Effector memory CD8-positive, alpha-beta T cell (primary cell): Measurements from ENCODE around the gene NUB1.
A peak's percentile ranks its signal among the peaks of the same experiment; 100 is the strongest.
"Not testable (repeated sequence)": the region's sequence is repeated elsewhere in the genome, so short reads cannot be mapped to it uniquely, and the experiment has no call there.

Source experiments
- ATAC-seq: fragments of 150-1000 bp; cut with Tn5 transposase; replicated peaks from 2 replicates; pipeline ENCODE4 v1.10.0; 2021; ENCODE audit warnings: mild to moderate bottlenecking, moderate library complexity
- DNase-seq, 3 experiments: peaks; one replicate each; pipeline ENCODE4 v3.0.0; 2021
- H3K27ac Mint-ChIP-seq, 2 donors: one replicate each; pipeline ENCODE4 v1.8.0; 2022; ENCODE audit warnings: mild to moderate bottlenecking in 2 of 2, mixed read lengths in 2 of 2, moderate library complexity in 2 of 2
- H3K27me3 Mint-ChIP-seq, 2 donors: one replicate each; pipeline ENCODE4 v1.8.0; 2022; ENCODE audit warnings: mixed read lengths in 2 of 2
- H3K36me3 Mint-ChIP-seq: one replicate; pipeline ENCODE4 v1.8.0; 2022; ENCODE audit warnings: mild to moderate bottlenecking, moderate library complexity, mixed read lengths; ENCODE audit not compliant: insufficient read depth
- H3K4me1 Mint-ChIP-seq, 2 donors: one replicate each; pipeline ENCODE4 v1.8.0; 2022; ENCODE audit warnings: low read depth in 2 of 2, mixed read lengths in 2 of 2
- H3K4me3 Mint-ChIP-seq, 2 donors: one replicate each; pipeline ENCODE4 v1.8.0; 2022; ENCODE audit warnings: mild to moderate bottlenecking in 2 of 2, mixed read lengths in 2 of 2, moderate library complexity in 2 of 2
- H3K9me3 Mint-ChIP-seq, 2 donors: one replicate each; pipeline ENCODE4 v1.8.0; 2022; ENCODE audit warnings: mixed read lengths in 2 of 2
- total RNA-seq, 9 experiments: gene quantifications; one replicate each; lab custom pipeline; 2026; lab: John Stamatoyannopoulos, UW

NUB1 gene, protein sequence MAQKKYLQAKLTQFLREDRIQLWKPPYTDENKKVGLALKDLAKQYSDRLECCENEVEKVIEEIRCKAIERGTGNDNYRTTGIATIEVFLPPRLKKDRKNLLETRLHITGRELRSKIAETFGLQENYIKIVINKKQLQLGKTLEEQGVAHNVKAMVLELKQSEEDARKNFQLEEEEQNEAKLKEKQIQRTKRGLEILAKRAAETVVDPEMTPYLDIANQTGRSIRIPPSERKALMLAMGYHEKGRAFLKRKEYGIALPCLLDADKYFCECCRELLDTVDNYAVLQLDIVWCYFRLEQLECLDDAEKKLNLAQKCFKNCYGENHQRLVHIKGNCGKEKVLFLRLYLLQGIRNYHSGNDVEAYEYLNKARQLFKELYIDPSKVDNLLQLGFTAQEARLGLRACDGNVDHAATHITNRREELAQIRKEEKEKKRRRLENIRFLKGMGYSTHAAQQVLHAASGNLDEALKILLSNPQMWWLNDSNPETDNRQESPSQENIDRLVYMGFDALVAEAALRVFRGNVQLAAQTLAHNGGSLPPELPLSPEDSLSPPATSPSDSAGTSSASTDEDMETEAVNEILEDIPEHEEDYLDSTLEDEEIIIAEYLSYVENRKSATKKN
- 62.7 to 171 (median 130) reads per million in 9 experiments for total RNA-seq

DNA sequence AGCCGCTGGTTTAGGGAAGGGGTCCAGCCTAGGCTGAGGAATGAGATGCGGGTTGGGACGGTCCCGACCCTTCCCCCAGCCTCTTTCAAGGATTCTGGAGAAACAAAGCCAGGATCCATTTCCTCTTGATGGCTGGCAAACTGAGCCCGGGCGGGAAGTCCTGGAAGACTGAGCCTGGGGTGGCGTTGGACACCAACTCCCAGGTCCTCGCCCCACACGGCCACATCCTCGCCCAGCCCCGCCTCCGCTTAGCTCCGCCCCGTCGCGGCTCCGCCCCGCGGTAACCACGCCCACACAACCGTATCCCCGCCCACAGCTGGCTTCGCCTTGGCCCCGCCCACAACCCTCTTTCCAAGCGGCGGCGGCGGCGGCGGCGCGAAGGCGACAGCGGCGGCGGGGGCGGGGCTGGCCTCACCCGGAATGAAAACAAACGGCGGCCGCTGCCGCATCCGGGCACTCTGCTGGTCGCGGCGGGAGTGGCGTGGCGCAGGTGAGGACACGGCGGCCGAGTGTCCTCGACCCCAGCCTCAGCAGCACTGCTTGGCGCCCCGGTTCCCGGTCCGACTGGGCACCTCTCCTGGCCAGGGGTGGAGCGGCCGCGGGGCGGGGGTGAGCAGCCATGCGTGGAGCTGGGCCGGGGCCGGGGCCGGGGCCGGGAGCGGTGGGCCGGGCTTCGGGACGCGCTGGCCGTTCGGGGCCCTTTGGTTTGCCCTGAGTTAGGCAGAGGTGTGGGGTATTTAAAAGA lies at the start of gene NUB1:
TSS of gene NUB1 (plus strand) at position 456 of the 745 bp plus-strand sequence. CDS start 3,538 bp downstream, outside the sequence.
- peaks cover 42% of the 10 kb centered on the region for H3K36me3 Mint-ChIP-seq
- ATAC-seq (peak; percentile 80), DNase-seq (peak; percentile 92 to 98 (median 97))
- H3K27ac Mint-ChIP-seq: peak within 1 kb of the TSS; percentile 69 to 89
- no peaks in the 10 kb centered on the region for H3K9me3 Mint-ChIP-seq
- H3K27me3 Mint-ChIP-seq: no peaks in the 10 kb centered on the region
- peak within 1 kb of the TSS; percentile 76 to 88 for H3K4me3 Mint-ChIP-seq
- peaks cover 21 to 24% of the 10 kb centered on the region in 2 donors for H3K4me1 Mint-ChIP-seq

DNA sequence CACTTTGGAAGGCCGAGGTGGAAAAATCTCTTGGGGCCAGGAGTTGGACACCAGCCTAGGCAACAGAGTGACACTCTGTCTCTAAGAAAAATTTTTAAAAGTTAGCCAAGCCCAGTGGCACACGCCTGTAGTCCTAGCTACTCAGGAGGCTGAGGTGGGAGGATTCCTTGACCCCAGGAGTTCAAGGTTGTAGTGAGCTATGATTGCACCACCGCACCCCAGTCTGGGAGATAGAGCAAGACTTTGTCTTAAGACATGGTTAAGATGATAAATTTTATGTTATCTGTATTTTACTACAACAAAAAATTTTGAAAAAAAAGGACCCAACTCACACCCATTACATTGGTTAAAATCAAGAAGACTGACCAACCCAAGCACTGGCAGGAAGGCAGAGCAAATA lies 48.8 kb upstream of the NUB1 start:
- no peaks in the 10 kb centered on the region for H3K36me3 Mint-ChIP-seq
- DNase-seq (no peak), ATAC-seq (no peak)
- peaks cover 0 to 3% of the 10 kb centered on the region in 2 donors for H3K9me3 Mint-ChIP-seq
- peaks cover 25 to 40% of the 10 kb centered on the region in 2 donors for H3K27me3 Mint-ChIP-seq
- no peak overlapping the region for H3K4me3 Mint-ChIP-seq
- no peak overlapping the region for H3K27ac Mint-ChIP-seq
- no peaks in the 10 kb centered on the region for H3K4me1 Mint-ChIP-seq

GRCh38 chr7:151296202-151296992 lies 45.2 kb upstream of the NUB1 start:
- Mint-ChIP-seq H3K27me3 (peaks cover 38 to 57% of the 10 kb centered on the region in 2 donors), H3K36me3 (peaks cover 3% of the 10 kb centered on the region), H3K4me1 (no peaks in the 10 kb centered on the region), H3K9me3 (peaks cover 0 to 3% of the 10 kb centered on the region in 2 donors), H3K4me3 (no peak overlapping the region), H3K27ac (no peak overlapping the region)
- no peak for DNase-seq
- no peak for ATAC-seq

GRCh38 chr7:151298765-151299164 lies 42.8 kb upstream of the NUB1 start:
- ATAC-seq (no peak), DNase-seq (no peak)
- Mint-ChIP-seq H3K36me3 (peaks cover 3% of the 10 kb centered on the region), H3K27ac (no peak overlapping the region), H3K4me1 (peaks cover 0 to 3% of the 10 kb centered on the region in 2 donors), H3K27me3 (peaks cover 46 to 71% of the 10 kb centered on the region in 2 donors), H3K9me3 (peaks cover 0 to 3% of the 10 kb centered on the region in 2 donors), H3K4me3 (no peak overlapping the region)

DNA sequence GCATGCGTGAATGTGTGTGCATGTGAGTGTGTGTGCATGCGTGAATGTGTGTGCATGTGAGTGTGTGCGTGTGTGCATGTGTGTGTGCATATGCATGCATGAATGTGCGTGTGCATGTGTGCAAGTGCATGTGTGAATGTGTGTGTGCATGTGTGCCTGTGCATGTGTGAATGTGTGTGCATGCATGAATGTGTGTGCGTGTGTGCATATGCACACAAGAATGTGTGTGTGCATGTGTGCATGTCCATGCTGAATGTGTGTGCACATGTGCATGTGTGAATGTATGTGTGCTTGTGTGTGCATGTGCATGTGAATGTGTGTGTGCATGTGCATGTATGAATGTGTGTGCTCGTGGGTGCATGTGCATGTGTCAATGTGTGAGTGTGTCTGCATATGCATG lies 42.1 kb upstream of the NUB1 start:
- peaks cover 3% of the 10 kb centered on the region for H3K36me3 Mint-ChIP-seq
- peaks cover 0 to 3% of the 10 kb centered on the region in 2 donors for H3K9me3 Mint-ChIP-seq
- DNase-seq: no peak
- H3K4me1 Mint-ChIP-seq: peaks cover 0 to 5% of the 10 kb centered on the region in 2 donors
- H3K4me3 Mint-ChIP-seq: no peak overlapping the region
- H3K27ac Mint-ChIP-seq: no peak overlapping the region
- ATAC-seq: no peak
- H3K27me3 Mint-ChIP-seq: peaks cover 43 to 71% of the 10 kb centered on the region in 2 donors

DNA sequence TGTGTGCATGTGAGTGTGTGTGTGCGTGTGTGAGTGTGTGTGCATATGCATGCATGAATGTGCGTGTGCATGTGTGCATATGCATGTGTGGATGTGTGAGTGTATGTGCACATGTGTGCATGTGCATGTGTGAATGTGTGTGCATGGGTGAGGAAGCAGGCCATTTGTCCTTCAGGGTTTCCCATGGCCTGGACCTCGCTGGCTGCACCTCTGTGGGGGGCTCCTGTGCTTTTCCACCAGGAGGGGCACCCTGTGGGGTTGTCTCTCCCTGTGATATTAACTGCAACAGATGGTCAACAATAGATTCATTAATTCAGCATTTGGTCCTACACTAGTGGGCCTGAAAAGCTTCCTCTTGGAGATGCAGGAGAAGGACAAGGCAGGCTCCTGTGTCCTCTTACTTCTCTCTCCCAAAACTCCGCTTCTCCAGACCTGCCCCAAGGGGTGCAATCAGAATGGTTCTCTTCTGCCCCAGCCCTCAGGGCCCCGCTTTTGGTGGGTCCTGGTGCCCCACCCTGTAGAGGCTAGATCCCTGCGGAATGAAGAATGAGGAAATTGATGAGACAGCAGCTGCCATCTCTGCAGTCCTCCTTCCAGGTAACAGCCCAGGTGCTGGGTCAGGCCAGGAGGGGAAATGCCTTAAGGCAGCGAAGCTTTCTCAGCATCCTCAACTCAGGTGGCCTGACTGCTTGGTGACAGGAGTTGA lies 41.5 kb upstream of the NUB1 start:
- ATAC-seq (no peak), DNase-seq (no peak)
- Mint-ChIP-seq H3K4me1 (peaks cover 0 to 7% of the 10 kb centered on the region in 2 donors), H3K27me3 (peaks cover 49 to 71% of the 10 kb centered on the region in 2 donors), H3K36me3 (peaks cover 3% of the 10 kb centered on the region), H3K27ac (no peak overlapping the region), H3K4me3 (no peak overlapping the region), H3K9me3 (peaks cover 0 to 3% of the 10 kb centered on the region in 2 donors)

GRCh38 chr7:151301471-151302462 lies 39.8 kb upstream of the NUB1 start:
- DNase-seq: no peak
- no peak overlapping the region for H3K27ac Mint-ChIP-seq
- H3K27me3 Mint-ChIP-seq: peaks cover 56 to 74% of the 10 kb centered on the region in 2 donors

DNA sequence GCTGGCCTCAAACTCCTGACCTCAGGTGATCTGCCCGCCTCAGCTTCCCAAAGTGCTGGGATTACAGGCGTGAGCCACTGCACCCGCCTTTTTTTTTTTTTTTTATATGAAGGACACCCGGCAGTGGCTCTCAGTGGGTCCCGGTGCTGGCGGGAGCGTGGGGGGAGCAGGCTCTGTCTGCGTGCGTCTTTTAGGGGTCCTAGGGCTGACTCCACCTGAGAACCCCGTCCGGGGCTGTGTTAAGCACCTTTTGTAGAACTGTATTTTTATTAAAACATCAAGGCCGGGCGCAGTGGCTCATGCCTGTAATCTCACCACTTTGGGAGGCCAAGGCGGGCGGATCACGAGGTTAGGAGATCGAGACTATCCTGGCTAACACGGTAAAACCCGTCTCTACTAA lies 37.4 kb upstream of the NUB1 start:
- peak overlapping the region; percentile 49 to 65 for H3K4me3 Mint-ChIP-seq

More at GRCh38 chr7:151301471-151302462, 39.8 kb upstream of the NUB1 start:
- ATAC-seq: no peak
- Mint-ChIP-seq H3K4me1 (peaks cover 0 to 7% of the 10 kb centered on the region in 2 donors), H3K9me3 (no peaks in the 10 kb centered on the region), H3K4me3 (no peak overlapping the region), H3K36me3 (peaks cover 3% of the 10 kb centered on the region)

GRCh38 chr7:151304856-151305255 lies 36.8 kb upstream of the NUB1 start:
- peaks cover 3% of the 10 kb centered on the region for H3K36me3 Mint-ChIP-seq
- H3K4me1 Mint-ChIP-seq: peaks cover 0 to 7% of the 10 kb centered on the region in 2 donors
- peak overlapping the region; percentile 11 to 32 for H3K4me3 Mint-ChIP-seq
- H3K27me3 Mint-ChIP-seq: peaks cover 48 to 70% of the 10 kb centered on the region in 2 donors
- DNase-seq (no peak), ATAC-seq (no peak)
- no peak overlapping the region for H3K27ac Mint-ChIP-seq
- no peaks in the 10 kb centered on the region for H3K9me3 Mint-ChIP-seq

More for the DNA sequence above, 37.4 kb upstream of the NUB1 start:
- H3K27ac Mint-ChIP-seq, H3K36me3 Mint-ChIP-seq, DNase-seq, H3K9me3 Mint-ChIP-seq, ATAC-seq, H3K4me1 Mint-ChIP-seq: not testable (repeated sequence)
- H3K27me3 Mint-ChIP-seq: peaks cover 48 to 75% of the 10 kb centered on the region in 2 donors

- Mint-ChIP-seq H3K4me1 (peaks cover 0 to 7% of the 10 kb centered on the region in 2 donors), H3K27ac (peak overlapping the region in 1 of 2 donors; percentile 26), H3K36me3 (no peaks in the 10 kb centered on the region), H3K4me3 (no peak overlapping the region), H3K27me3 (peaks cover 40 to 66% of the 10 kb centered on the region in 2 donors), H3K9me3 (no peaks in the 10 kb centered on the region)
- DNase-seq: no peak
- no peak for ATAC-seq
Observed at GRCh38 chr7:151306374-151306773, 35.2 kb upstream of the NUB1 start.

DNA sequence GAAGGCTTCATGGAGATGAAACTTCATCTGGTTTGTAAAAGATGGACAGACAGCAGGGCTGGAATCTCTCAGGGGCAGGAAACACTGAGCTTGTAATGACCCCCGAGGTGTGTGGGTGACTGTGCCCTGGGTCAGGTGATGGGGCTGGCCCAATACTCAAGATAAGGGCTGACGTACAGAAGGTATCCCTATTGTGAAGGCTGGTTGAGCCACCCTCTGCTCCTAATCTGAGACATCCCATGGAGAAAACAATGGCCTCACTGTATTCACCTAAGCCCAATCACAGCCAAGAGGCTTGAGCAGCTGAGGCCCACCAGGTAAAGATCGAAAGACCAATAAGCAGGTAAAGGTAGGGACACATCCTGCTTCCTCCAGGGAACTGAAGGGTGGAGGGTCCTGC lies 34.8 kb upstream of the NUB1 start:
- H3K36me3 Mint-ChIP-seq: no peaks in the 10 kb centered on the region
- peaks cover 35 to 62% of the 10 kb centered on the region in 2 donors for H3K27me3 Mint-ChIP-seq
- peak overlapping the region in 1 of 2 donors; percentile 26 for H3K27ac Mint-ChIP-seq
- no peak for ATAC-seq
- DNase-seq: no peak
- no peak overlapping the region for H3K4me3 Mint-ChIP-seq
- H3K4me1 Mint-ChIP-seq: peaks cover 0 to 7% of the 10 kb centered on the region in 2 donors
- H3K9me3 Mint-ChIP-seq: no peaks in the 10 kb centered on the region
